GM18867 (cell line): Measurements from ENCODE around the gene DNAJA2.

Experiments
- ATAC-seq: cut with Tn5 transposase; IDR thresholded peaks from one replicate; pipeline ENCODE4 v1.9.1; 2021; ENCODE audit warnings: mild to moderate bottlenecking, moderate library complexity; ENCODE audit not compliant: unreplicated experiment

DNAJA2 gene

GRCh38 chr16:46906360-46907060 is 67.0 kb downstream of the DNAJA2 start:
- no peak for ATAC-seq
